Measurements from ENCODE around the gene ADRA2A.

GRCh38 chr10:111093741-111094380 is 17.0 kb downstream of the ADRA2A start:
- no peak for TF ChIP-seq POLR2A (IDR thresholded peaks at IDR 0.05)
- no peak for TF ChIP-seq CTCF (IDR thresholded peaks at IDR 0.05)
